Activated CD4-positive, alpha-beta T cell treated with anti-CD3 and anti-CD28 coated beads, Interleukin-2, Interleukin-6, amounts not matched to agents 100 ng/mL and 50 ng/mL, durations not matched to agents 16 hours and 8 hours (primary cell): ENCODE results near the gene MRTFA.
A peak's percentile ranks its signal among the peaks of the same experiment; 100 is the strongest.
"Not testable (repeated sequence)": the region's sequence is repeated elsewhere in the genome, so short reads cannot be mapped to it uniquely, and the experiment has no call there.

Experiments
- DNase-seq: peaks from one replicate; pipeline ENCODE4 v3.0.0-alpha.2; 2020

MRTFA gene

GRCh38 chr22:40636380-40637182, at the start of gene MRTFA:
TSS of gene MRTFA (minus strand) at chr22:40636719.
- peak; percentile 100 for DNase-seq

DNA sequence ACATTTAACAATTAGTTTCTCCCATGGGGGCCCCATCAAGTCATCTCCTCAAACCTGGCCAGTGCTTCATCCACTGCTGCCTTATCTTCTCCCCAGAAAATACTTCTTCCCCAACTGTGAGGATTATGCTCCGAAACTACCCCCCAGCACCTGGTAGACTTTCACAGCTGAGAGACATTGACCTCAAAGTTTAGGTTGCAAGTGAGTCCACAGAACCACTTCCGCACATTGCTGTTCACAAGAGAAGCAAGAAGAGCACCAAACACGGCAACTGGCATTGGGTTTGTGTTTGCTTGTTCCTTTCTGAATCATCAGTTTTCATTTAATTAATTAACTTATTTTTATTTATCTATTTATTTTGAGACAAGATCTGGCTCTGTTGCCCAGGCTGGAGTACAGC, 48.9 kb upstream of the MRTFA start:
- DNase-seq: peak; percentile 33

GRCh38 chr22:40684728-40685127, 48.2 kb upstream of the MRTFA start:
- DNase-seq: no peak

DNA sequence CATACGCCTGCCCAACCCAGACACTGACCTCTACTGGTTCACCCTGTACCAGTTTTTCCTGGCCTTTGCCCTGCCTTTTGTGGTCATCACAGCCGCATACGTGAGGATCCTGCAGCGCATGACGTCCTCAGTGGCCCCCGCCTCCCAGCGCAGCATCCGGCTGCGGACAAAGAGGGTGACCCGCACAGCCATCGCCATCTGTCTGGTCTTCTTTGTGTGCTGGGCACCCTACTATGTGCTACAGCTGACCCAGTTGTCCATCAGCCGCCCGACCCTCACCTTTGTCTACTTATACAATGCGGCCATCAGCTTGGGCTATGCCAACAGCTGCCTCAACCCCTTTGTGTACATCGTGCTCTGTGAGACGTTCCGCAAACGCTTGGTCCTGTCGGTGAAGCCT, 44.9 kb upstream of the MRTFA start:
- no peak for DNase-seq

GRCh38 chr22:40680819-40681183, 44.3 kb upstream of the MRTFA start:
- DNase-seq: no peak

DNA sequence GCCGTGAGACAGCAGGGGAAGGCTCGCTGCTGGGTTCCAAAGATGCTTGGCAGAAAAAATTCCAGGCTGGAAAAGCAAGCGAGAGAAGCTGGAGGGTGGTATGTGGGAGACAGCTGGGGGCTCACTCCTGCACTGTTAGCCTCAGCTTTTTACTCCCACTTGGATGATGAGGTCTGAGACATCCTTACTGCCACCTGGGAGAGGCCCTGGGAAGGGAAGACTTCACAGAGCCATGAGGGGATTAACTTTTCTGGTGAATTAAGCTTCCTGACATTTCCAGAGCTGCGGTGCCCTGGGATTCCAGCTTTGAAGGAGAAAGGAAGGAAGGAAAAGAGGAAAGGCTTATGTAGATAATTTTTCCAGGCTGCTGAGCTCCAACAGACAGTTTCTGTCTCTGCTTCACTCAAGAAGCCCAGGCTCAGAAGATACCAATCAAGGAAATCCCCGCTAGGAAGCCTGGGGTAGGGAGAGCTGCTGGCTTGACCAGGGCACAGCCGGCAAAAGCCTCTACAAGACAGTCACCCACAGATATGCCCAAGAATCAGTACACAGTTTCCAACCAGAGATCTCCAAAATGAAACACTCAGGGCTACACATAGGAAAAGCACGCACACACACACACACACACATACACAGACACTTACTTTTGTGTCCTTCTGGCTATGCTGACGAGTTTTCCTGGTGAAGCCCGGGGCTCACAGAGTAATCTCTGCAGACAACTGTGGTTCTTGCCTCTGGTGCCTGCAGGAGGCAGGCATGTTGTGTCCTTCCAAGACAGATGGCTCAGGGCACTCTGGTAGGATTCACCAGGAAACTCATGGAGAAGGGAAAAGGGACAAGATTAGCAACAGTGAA, 43.7 kb upstream of the MRTFA start:
- no peak for DNase-seq

- DNase-seq: no peak
These were observed 42.9 kb upstream of the MRTFA start, which contains the start of gene MCHR1 for GRCh38 chr22:40679249-40679963. TSS of gene MCHR1 (plus strand) at chr22:40679484. CDS start at chr22:40679653, 169 bp downstream.

GRCh38 chr22:40678493-40679248, 42.2 kb upstream of the MRTFA start:
- no peak for DNase-seq

DNA sequence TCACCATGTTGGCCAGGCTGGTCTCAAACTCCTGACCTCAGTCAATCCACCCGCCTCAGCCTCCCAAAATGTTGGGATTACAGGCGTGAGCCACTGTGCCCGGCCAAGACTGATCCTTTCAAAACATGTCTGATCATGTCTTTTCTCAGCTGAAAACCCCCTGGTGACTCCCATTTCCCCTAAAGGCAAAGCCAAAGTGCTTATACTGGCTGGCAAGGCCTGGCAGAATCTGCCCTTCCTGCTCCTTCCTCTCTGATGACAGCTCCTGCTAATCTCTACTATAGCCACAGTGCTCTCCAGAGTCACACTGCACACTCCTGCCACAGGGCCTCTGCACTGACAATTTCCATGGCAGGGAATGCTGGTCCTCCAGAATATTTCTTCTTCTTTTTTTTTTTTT, 40.1 kb upstream of the MRTFA start:
- no peak for DNase-seq

DNA sequence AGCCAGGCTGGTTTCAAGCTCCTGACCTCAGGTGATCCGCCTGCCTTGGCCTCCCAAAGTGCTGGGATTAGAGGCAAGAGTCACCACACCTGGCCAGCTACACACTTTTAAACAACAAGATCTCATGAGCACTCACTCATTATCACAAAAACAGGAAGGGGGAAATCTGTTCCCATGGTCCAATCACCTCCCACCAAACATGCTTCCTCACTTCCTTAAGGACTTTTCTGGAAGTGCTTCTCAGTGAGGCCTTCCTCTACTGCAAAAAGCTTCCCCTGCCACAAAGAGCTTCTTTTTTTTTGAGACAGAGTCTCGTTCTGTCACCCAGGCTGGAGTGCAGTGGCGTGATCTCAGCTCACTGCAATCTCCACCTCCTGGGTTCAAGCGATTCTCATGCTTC, 39.6 kb upstream of the MRTFA start:
- not testable (repeated sequence) for DNase-seq

GRCh38 chr22:40674274-40674673, 37.8 kb upstream of the MRTFA start:
- no peak for DNase-seq

DNA sequence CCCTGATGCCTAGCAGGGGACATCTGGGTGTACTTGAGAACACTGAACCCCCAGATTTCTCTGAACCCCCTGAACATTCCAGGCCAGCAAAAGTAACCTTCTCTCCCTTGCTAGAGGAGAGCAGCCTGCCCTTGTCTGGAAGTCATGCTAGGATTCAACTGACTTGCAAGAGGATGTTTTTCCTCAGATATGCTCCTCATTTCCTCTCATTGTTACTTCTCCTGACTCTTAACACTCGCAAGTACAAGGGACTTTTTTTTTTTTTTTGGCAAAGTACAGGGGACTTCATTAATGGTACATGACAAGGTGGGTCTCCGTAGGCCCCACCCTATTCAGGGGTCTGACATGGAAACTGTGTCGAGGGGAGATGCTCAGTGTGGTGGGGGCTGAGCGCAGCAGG, 36.5 kb upstream of the MRTFA start:
- DNase-seq: no peak

DNA sequence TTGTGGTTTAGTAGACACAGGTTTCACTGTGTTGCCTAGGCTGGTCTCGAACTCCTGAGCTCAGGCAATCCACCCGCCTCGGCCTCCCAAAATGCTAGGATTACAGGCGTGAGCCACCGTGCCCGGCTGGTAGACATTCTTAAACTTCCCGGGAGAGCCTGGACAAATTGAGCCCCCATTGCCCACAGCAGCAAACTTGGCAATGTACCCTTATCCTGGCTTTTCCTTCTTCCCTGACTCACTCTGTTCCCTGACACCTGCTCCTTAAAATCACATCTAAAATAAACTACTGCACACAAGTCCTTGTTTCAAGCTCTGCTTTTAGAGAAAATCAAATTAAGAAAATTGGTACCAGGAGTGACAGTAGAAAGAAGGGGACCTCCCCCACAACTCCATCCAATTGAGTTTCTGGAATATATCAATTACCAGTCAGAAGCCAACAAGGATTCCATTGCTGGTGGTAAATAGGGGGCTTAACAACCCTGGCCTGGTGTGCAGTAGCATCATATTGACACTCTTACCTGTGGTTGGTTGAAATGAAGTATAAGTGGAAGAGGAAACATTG, 35.4 kb upstream of the MRTFA start:
- DNase-seq: no peak

DNA sequence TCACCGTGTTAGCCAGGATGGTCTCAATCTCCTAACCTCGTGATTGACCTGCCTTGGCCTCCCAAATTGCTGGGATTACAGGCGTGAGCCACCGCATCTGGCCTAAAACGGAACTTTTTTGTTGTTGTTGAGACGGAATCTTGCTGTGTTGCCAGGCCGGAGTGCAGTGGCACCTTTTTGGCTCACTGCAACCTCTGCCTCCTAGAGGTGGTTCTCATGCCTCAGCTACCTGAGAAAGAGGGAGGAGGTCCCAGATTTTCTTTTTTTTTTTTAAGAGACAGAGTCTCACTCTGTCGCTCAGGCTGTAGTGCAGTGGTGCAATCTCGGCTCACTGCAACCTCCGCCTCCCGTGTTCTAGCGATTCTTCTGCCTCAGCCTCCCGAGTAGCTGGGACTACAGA, 34.9 kb upstream of the MRTFA start:
- no peak for DNase-seq

GRCh38 chr22:40670058-40670457, 33.5 kb upstream of the MRTFA start:
- DNase-seq: no peak

- peak; percentile 80 for DNase-seq
These were observed 32.3 kb upstream of the MRTFA start for GRCh38 chr22:40668611-40669411.

DNA sequence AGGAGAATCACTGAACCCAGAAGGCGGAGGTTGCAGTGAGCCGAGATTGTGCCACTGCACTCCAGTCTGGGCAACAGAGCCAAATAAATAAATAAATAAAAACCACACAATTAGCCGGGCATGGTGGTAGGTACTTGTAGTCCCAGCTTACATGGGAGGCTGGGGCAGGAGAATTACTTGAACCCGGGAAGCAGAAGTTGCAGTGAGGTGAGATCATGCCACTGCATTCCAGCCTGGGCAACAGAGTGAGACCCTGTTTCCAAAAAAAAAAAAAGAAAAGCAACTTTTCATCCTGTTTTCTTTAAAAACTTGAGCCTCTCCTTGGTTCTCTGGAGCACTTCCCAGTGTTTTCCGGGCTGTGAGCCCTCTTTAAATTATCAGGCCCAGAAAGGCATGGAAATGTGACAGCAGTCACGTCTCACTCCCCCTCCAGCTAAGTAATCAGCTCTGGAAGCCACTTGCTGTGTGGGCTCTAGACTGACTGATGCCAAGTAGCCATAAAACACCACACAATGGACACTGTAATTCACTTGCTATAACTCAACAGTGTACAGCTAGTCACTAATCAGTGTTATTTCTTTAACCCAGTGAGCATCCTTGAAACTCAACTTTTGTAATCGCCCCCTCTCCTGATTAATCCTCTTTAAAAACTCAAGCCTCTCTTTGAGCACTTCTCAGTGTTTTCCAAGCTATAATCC, 29.8 kb upstream of the MRTFA start:
- DNase-seq: no peak

- no peak for DNase-seq
These were observed 28.8 kb upstream of the MRTFA start for GRCh38 chr22:40665312-40665711.

GRCh38 chr22:40661671-40662070, 25.2 kb upstream of the MRTFA start:
- DNase-seq: no peak

DNA sequence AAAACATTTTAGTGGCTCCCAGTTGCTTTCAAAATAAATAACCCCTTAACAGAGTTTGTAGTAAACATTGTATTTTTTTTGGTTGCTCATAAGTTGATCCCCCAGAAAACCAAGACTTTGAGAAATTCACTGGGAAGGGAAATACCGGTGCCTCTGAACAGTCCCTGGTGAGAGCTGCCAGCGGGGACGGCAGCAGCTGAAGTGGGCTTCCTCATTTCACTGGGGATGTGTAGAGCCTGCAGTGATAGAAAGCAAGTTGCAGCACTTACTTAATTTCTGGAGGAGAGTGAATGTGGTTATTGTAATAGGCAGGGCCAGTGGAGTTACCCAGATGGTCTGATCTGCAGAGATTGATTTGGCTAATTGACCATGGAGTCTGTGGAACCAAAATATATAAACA, 24.2 kb upstream of the MRTFA start:
- no peak for DNase-seq

- no peak for DNase-seq
These were observed 22.6 kb upstream of the MRTFA start for GRCh38 chr22:40659166-40659565.
